IPS-15b (cell line): ENCODE measurements around the gene MGAT4C.

Source experiments
- H3K27me3 ChIP-seq: one replicate; pipeline ENCODE4 v1.6.1; 2013; ENCODE audit warnings: low read length; ENCODE audit not compliant: control insufficient read depth, insufficient read depth
- H3K36me3 ChIP-seq: one replicate; pipeline ENCODE4 v1.6.1; 2013; ENCODE audit warnings: low read length; ENCODE audit not compliant: control insufficient read depth, insufficient read depth
- H3K4me1 ChIP-seq: one replicate; pipeline ENCODE4 v1.6.1; 2013; ENCODE audit warnings: mild to moderate bottlenecking, low read length; ENCODE audit not compliant: control insufficient read depth, insufficient read depth
- H3K4me3 ChIP-seq: one replicate; pipeline ENCODE4 v1.5.1; 2013; ENCODE audit warnings: low read depth, low read length
- H3K9ac ChIP-seq: one replicate; pipeline ENCODE4 v1.6.1; 2013; ENCODE audit warnings: low read depth, mild to moderate bottlenecking, low read length
- H3K9me3 ChIP-seq: one replicate; pipeline ENCODE4 v1.6.1; 2013; ENCODE audit warnings: mild to moderate bottlenecking, low read length; ENCODE audit not compliant: control insufficient read depth, insufficient read depth

The MGAT4C gene

DNA sequence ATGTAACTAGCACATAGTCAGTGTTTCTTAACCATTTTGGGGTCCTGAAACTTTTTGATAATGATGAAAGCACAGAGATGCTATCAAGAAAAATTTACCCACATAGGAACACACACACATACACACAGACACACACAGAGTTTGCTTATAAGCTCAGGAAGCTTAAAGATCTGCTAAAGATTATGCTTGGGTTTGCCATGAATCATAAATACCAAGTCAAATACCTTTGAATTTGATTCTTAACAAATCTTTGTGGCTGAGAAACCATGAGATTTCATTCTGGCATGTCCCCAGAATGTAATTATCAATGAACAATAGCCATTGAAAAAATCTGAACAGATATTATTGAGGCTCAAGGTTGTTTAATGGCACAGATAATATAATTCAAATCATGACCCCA, 292.9 kb downstream of the MGAT4C start:
- H3K4me1 ChIP-seq = no peaks in the 10 kb centered on the region
- H3K9me3 ChIP-seq = no peaks in the 10 kb centered on the region
- no peak overlapping the region for H3K4me3 ChIP-seq

DNA sequence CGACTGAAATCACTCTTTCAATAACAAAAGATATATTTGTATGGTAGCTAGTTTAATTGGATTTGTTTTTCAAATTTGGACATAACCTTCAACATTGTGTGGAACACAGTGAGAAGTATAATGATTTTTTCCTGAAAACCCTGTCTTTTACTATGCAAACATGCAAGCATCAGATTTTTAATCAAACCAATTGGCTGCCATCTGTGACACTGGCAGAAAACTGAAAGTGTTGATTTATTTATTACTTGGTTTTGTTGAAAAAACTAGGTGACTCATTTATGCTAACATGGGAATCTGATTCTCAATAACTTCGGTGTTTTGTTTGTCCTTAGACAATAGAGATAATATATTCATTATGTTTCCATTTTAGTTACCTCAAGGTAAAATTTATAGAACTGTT, 300.1 kb downstream of the MGAT4C start:
- Histone ChIP-seq H3K4me3 (no peak overlapping the region), H3K36me3 (no peaks in the 10 kb centered on the region), H3K9ac (no peak overlapping the region), H3K4me1 (peaks cover 6% of the 10 kb centered on the region), H3K27me3 (no peaks in the 10 kb centered on the region), H3K9me3 (no peaks in the 10 kb centered on the region)

More for the DNA sequence above, 292.9 kb downstream of the MGAT4C start:
- Histone ChIP-seq H3K27me3 (no peaks in the 10 kb centered on the region), H3K9ac (no peak overlapping the region), H3K36me3 (no peaks in the 10 kb centered on the region)

DNA sequence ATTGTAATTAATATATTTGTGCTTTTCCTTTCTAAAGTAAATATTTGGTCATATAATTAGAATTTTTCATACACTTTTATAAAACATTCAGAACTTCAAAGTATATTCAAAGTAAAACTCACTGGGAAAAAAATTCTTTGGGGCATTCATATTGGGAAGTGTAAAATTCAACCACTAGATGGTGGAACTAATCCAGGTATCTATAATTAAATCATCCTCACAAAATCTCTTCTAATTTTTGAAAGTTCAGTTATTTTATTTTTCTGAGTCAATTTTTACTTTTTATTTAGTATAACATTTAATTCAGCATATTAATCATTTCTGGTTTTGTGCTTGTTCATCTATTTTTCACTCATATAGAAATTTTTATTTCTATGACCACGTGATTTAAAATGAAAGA, 301.1 kb downstream of the MGAT4C start:
- Histone ChIP-seq H3K36me3 (no peaks in the 10 kb centered on the region), H3K27me3 (no peaks in the 10 kb centered on the region), H3K4me3 (no peak overlapping the region), H3K9me3 (no peaks in the 10 kb centered on the region), H3K4me1 (peaks cover 12% of the 10 kb centered on the region), H3K9ac (no peak overlapping the region)

DNA sequence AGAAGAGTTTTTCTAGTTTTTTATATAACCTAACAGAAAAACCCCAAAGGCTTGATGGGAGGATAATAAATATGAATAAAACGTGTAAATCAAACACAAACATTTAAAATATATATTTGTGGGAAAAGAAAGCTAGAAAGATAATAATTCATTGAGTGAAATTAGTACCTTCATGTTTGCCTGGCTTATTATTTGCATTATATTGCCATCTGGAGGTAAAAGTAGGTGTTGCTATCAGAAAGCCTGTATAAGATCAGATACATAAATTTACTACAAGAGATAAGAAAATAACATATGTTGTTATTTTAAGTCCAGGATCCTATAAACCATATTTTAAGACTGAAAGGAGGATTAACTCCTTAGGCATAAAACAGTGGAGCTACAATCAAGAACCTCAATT, 304.4 kb downstream of the MGAT4C start:
- H3K4me3 ChIP-seq = no peak overlapping the region
- no peak overlapping the region for H3K9ac ChIP-seq
- H3K27me3 ChIP-seq = no peaks in the 10 kb centered on the region
- H3K36me3 ChIP-seq = no peaks in the 10 kb centered on the region
- H3K4me1 ChIP-seq = peaks cover 29% of the 10 kb centered on the region
- H3K9me3 ChIP-seq = no peaks in the 10 kb centered on the region

DNA sequence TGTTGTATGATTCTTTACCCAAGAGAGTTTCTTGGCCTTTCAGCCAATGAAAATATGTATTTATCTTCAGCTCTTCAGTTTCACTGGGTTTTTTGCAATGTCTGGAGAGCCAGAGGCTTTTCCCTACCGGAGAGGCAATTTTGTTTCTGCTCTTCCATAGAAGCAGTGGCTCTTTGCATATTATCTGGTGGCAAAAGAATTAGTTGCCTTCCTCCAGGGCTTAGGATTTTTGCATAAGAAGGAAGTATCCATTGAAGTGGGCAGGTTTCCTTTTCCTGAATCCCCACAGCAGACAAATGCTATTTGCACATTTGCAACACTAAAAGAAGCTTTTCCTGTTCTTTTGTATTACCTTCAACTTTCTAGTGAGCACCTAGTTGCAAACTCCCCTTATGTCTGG, 306.9 kb downstream of the MGAT4C start:
- Histone ChIP-seq H3K4me3 (peak overlapping the region; percentile 23), H3K27me3 (no peaks in the 10 kb centered on the region), H3K9me3 (no peaks in the 10 kb centered on the region), H3K9ac (peak overlapping the region; percentile 67), H3K36me3 (no peaks in the 10 kb centered on the region), H3K4me1 (peaks cover 29% of the 10 kb centered on the region)

DNA sequence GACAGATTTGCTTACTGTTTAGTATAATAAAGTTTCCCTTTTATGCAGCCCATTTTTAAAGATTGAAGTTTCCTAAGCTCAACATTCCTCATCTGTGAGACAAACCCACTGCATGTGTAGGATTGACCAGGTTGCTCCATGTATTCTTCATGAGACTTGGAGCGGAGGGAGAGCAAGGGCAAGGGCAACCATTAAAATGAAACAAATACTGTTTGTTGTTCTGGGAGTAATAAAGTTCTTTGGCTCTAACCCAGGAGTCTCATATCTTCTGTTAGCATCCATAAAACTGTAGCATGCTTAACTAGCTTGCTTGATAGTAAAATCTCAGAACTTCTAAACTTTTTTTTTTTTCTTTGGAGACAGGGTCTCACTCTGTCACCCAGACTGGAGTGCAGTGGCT, 307.9 kb downstream of the MGAT4C start:
- H3K4me3 ChIP-seq = no peak overlapping the region
- peaks cover 29% of the 10 kb centered on the region for H3K4me1 ChIP-seq
- no peaks in the 10 kb centered on the region for H3K9me3 ChIP-seq
- H3K9ac ChIP-seq = no peak overlapping the region
- no peaks in the 10 kb centered on the region for H3K36me3 ChIP-seq
- H3K27me3 ChIP-seq = no peaks in the 10 kb centered on the region

DNA sequence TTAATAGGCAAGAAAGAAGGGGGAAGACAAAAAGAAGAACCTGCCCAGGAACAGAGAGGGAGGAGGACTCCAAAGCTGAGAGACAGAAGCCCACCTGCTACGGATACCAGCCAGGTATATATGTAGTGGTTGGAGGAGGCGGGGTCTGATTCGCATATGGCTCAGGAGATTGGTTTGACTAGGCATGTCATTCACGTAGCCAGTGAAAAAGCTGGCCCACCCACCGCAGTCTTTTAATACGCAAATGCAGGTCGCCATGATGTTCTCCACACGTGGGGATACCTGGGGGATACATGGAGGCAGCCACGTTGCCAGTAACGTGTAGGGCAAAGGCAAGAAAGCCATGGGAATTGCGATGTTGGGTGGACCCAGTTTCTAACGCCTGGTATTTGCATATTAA, 308.9 kb downstream of the MGAT4C start:
- no peaks in the 10 kb centered on the region for H3K9me3 ChIP-seq
- H3K27me3 ChIP-seq = no peaks in the 10 kb centered on the region
- no peaks in the 10 kb centered on the region for H3K36me3 ChIP-seq
- no peak overlapping the region for H3K9ac ChIP-seq
- no peak overlapping the region for H3K4me3 ChIP-seq
- peaks cover 26% of the 10 kb centered on the region for H3K4me1 ChIP-seq

DNA sequence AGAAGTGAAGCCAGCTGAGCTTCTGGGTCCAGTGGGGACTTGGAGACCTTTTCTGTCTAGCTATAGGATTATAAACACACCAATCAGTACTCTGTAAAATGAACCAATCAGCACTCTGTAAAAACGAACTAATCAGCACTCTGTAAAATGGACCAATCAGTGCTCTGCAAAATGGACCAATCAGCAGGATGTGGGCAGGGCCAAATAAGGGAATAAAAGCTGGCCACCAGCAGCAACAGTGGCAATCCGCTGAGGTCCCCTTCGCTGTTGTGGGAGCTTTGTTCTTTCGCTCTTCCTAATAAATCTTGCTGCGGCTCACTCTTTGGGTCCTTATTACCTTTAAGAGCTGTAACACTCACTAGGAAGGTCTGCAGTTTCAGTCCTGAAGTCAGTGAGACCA, 309.8 kb downstream of the MGAT4C start:
- no peaks in the 10 kb centered on the region for H3K36me3 ChIP-seq
- H3K9ac ChIP-seq = no peak overlapping the region
- peaks cover 23% of the 10 kb centered on the region for H3K4me1 ChIP-seq
- no peaks in the 10 kb centered on the region for H3K27me3 ChIP-seq
- H3K9me3 ChIP-seq = no peaks in the 10 kb centered on the region
- no peak overlapping the region for H3K4me3 ChIP-seq

DNA sequence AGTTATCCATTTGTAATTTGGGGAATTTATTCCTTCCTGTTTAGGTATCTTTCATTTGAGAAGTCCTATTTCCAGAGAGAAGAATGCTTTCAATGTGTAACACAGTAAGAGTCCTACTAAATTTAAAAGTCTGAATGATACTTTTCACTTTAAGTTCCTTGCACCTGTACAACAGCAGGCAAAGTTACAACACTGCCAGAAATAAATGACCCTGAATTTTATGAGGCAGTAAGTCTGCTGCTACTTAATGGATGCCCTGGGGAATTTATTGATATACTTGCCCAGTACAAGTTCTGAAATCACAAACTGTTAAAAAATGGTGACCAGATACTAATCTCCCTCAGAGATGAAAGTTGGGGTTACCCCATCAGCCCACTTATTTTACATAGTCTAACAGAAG, 329.0 kb downstream of the MGAT4C start:
- Histone ChIP-seq H3K4me1 (peaks cover 2% of the 10 kb centered on the region), H3K4me3 (no peak overlapping the region), H3K9ac (no peak overlapping the region), H3K9me3 (no peaks in the 10 kb centered on the region), H3K36me3 (no peaks in the 10 kb centered on the region), H3K27me3 (no peaks in the 10 kb centered on the region)

DNA sequence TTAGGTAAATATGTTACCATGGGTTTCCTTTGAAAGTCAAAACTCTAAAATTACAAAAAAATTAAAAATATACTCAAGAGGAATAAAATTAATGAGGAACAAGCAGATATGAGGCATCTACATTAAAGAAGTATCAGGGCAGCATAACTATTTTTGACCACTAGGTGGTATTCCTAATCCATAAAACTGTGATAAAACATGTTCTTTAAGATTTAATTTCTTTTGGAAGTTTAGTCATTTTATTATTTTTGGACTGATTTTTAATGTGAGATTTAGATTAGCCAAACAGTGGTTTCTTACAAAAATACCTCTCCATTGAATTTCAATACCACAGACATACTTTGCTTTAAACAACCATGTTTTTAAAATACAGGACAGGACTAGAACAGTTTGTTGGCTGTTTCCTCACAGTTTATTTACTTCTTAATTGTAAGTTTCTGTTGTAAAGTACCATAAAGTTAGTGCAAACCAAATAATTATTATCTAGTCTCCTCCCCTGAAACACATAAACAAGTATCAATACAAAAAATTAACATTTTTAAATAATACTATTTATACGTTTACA, 332.3 kb downstream of the MGAT4C start:
- no peaks in the 10 kb centered on the region for H3K27me3 ChIP-seq
- H3K9me3 ChIP-seq = no peaks in the 10 kb centered on the region
- H3K36me3 ChIP-seq = no peaks in the 10 kb centered on the region
- H3K4me3 ChIP-seq = no peak overlapping the region
- H3K9ac ChIP-seq = no peak overlapping the region
- peaks cover 2% of the 10 kb centered on the region for H3K4me1 ChIP-seq

DNA sequence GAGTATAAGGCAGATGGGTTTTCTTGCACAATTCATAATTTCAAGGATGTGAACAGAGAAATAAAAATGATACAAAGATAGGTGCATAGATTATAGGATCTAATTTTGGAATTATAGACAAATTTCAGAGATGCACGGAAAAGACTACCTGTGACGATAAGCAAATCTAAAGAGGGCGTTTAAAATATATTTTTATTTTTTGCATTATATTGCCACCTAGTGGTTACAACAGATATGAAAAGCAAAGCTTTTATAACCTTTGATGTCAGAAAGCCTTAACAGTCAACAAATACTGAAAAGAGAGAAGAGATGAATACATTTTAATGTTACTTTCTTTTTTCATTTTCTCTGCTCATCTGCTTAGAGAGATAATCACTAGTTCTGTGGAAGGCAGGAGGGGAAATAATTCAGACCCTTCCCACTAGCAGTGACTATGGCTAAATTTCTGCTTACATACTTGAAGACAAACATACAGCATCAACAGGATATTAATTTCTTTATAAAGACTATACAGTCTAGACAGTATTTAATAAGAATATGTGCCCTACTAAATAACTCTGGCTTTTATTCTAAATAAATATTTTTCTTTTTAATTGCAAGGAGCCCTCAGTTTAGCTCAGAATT, 335.8 kb downstream of the MGAT4C start:
- H3K27me3 ChIP-seq = no peaks in the 10 kb centered on the region
- H3K4me3 ChIP-seq = no peak overlapping the region
- H3K4me1 ChIP-seq = peaks cover 2% of the 10 kb centered on the region
- H3K9ac ChIP-seq = no peak overlapping the region
- no peaks in the 10 kb centered on the region for H3K36me3 ChIP-seq
- H3K9me3 ChIP-seq = no peaks in the 10 kb centered on the region
